Mammary epithelial cell (primary cell): ENCODE results near the gene ITGAV.

ENCODE experiments used
- EZH2 ChIP-seq: IDR thresholded peaks from 2 replicates; pipeline ENCODE4 v1.6.1; 2012; ENCODE audit warnings: low read length, inconsistent platforms, borderline replicate concordance
- TF ChIP-seq, protein P1 (sequence below), 2 donors: IDR thresholded peaks in 1 of 2; conservative IDR thresholded peaks in 1 of 2; 2 replicates each; pipeline ENCODE4 v1.5.1; 2011 to 2012; ENCODE audit warnings: inconsistent platforms in 2 of 2, low read length in 2 of 2, mild to moderate bottlenecking in 2 of 2, control low read depth in 1 of 2, low read depth in 1 of 2; ENCODE audit not compliant: insufficient read depth in 1 of 2; ENCODE audit errors: extremely low read depth in 1 of 2

DNA sequence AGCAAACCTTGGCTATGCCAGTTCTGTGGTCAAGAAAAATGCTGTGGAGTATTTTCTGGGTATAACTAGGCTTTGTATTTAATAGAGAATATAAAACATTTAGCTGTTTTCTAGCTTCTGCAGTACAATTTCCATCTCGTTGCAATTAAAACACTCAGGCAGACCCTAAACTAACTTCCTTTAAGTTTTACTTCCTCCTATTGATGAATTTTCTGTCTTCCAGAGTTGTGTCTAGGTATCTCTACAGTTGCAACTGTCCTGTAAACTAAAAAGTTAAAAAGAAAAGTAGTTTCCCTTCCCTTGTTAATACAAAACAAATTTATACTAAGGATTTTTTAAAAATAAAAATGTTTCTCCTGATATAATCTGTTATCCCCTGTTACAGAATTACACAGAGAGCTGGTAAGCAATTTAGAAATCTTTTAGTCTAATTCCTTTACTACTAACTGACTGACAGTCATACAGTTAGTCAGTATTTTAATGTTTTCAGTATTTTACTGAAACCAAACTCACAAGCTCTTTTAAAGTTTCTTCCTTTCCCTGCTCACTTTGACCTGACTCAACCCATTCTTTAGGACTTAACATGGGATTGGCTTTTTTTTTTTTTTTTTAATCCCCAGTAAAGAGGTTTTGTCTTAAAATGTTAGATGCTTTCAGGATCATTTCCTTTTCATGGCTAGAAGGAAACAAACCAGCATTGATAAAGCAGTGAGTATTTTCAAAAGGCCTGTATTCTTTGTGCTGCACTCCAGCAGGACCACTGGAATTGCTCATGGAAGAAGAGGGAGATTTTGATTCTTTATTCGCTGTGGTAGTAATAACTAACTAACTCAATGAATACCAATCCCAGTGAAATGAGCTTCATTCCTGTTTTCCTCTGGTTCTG, 22.9 kb downstream of the ITGAV start:
- TF ChIP-seq, protein P1, sequence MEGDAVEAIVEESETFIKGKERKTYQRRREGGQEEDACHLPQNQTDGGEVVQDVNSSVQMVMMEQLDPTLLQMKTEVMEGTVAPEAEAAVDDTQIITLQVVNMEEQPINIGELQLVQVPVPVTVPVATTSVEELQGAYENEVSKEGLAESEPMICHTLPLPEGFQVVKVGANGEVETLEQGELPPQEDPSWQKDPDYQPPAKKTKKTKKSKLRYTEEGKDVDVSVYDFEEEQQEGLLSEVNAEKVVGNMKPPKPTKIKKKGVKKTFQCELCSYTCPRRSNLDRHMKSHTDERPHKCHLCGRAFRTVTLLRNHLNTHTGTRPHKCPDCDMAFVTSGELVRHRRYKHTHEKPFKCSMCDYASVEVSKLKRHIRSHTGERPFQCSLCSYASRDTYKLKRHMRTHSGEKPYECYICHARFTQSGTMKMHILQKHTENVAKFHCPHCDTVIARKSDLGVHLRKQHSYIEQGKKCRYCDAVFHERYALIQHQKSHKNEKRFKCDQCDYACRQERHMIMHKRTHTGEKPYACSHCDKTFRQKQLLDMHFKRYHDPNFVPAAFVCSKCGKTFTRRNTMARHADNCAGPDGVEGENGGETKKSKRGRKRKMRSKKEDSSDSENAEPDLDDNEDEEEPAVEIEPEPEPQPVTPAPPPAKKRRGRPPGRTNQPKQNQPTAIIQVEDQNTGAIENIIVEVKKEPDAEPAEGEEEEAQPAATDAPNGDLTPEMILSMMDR (conservative IDR thresholded peaks at IDR 0.05 in 1 of 2, IDR thresholded peaks at IDR 0.05 in 1 of 2; ENCODE audit: extremely low read depth in 1 of 2, insufficient read depth in 1 of 2, low read depth in 1 of 2, low read length in 2 of 2): no peak
- TF ChIP-seq EZH2: no peak
